Thyroid gland (tissue), 4 donors: ENCODE measurements around the gene FAM118B.

ENCODE experiments used
- POLR2A ChIP-seq, 2 donors: fragments of 450-650 bp; IDR thresholded peaks; one replicate each; pipeline ENCODE4 v1.6.1; 2017; ENCODE audit warnings: antibody characterized with exemption in 2 of 2, mild to moderate bottlenecking in 2 of 2, moderate library complexity in 1 of 2
- TF ChIP-seq, protein P1 (sequence below), 6 experiments: fragments of 200-600 bp in 3 of 6; fragments of 450-650 bp in 3 of 6; sonication (generic) in 3 of 6; IDR thresholded peaks; one replicate each; pipeline ENCODE4 v1.5.1; 2016 to 2019; ENCODE audit warnings: antibody characterized with exemption in 6 of 6, mild to moderate bottlenecking in 2 of 6, inconsistent platforms in 1 of 6, moderate library complexity in 1 of 6

DNA sequence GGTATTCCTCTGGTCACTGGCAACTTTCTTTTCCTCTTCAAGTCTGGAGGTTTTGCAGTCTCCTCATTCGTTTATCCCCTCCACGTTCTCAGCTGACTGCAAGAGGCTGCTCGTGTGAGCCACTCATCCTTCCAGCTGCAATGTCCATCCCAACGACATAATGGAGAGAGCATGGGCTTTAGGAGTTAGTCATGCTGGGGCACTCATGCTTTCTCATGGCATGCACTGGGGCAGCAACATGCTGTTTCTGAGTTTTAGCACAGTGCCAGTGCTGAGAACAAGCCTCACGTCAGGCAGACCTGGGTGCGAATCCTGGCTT is 99.4 kb downstream of the FAM118B start:
- TF ChIP-seq, protein P1, sequence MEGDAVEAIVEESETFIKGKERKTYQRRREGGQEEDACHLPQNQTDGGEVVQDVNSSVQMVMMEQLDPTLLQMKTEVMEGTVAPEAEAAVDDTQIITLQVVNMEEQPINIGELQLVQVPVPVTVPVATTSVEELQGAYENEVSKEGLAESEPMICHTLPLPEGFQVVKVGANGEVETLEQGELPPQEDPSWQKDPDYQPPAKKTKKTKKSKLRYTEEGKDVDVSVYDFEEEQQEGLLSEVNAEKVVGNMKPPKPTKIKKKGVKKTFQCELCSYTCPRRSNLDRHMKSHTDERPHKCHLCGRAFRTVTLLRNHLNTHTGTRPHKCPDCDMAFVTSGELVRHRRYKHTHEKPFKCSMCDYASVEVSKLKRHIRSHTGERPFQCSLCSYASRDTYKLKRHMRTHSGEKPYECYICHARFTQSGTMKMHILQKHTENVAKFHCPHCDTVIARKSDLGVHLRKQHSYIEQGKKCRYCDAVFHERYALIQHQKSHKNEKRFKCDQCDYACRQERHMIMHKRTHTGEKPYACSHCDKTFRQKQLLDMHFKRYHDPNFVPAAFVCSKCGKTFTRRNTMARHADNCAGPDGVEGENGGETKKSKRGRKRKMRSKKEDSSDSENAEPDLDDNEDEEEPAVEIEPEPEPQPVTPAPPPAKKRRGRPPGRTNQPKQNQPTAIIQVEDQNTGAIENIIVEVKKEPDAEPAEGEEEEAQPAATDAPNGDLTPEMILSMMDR (IDR thresholded peaks at IDR 0.05): no peak
- TF ChIP-seq POLR2A (IDR thresholded peaks at IDR 0.05): no peak
